HepG2 (cell line): ENCODE measurements around the gene DLG2. TPM values are rescaled to one million over a fixed set of nuclear protein-coding genes. Genes with fewer than 3 reads are reported as not detected.

Experiments used
- ATAC-seq: fragments of 200-7000 bp; cut with Tn5 transposase; 3 replicates; pipeline ENCODE4 v1.9.1; 2020; ENCODE audit warnings: mild to moderate bottlenecking, moderate library complexity
- BruUV-seq: library from RNA; stranded (reverse); fragments of 400-500 nt; replicated peaks from 2 replicates; lab custom pipeline; 2021; lab: Mats Ljungman, UMichigan
- CTCF ChIA-PET: fragments of 300-600 bp; formaldehyde crosslinking; extraction: SDS; loops from one replicate; lab custom pipeline; 2021; ENCODE audit warnings: low total read pairs, inconsistent platforms, low intra/inter-chr PET ratio; lab: Yijun Ruan, JAX
- POLR2A ChIA-PET: fragments of 350-600 bp; sonication (Branson Sonifier 250); formaldehyde crosslinking; loops from one replicate; lab custom pipeline; 2020; ENCODE audit warnings: antibody characterized with exemption, inconsistent platforms; lab: Yijun Ruan, JAX
- DNase-seq: peaks from one replicate; pipeline ENCODE4 v3.0.0-alpha.2; 2015; ENCODE audit warnings: low spot score
- FAIRE-seq: peaks from 3 replicates; lab custom pipeline; 2011; peaks lifted over from hg19 to GRCh38; lab: Jason Lieb, UNC
- H2AFZ ChIP-seq: one replicate; pipeline ENCODE4 v1.6.1; 2011; ENCODE audit warnings: low read length, inconsistent platforms
- H3K27ac ChIP-seq: fragments of 300-600 bp; 3 replicates; pipeline ENCODE4 v1.8.0; 2011; ENCODE audit warnings: mixed run types, mild to moderate bottlenecking, mixed read lengths, low read length, inconsistent platforms; ENCODE audit not compliant: insufficient read depth; ENCODE audit errors: extremely low read length
- H3K27me3 ChIP-seq, 2 experiments: fragments of 200-600 bp in 1 of 2; 2 replicates in 1 of 2; 3 replicates in 1 of 2; pipeline versions ENCODE4 v1.6.0 to v1.8.0; 2011; ENCODE audit warnings: low read length in 2 of 2, mild to moderate bottlenecking in 2 of 2, moderate library complexity in 2 of 2, inconsistent platforms in 1 of 2; ENCODE audit not compliant: insufficient read depth in 2 of 2, control insufficient read depth in 1 of 2
- H3K36me3 ChIP-seq, 2 experiments: fragments of 200-600 bp in 1 of 2; replicated peaks in 1 of 2; 2 replicates in 1 of 2; 3 replicates in 1 of 2; pipeline versions ENCODE4 v1.5.1 to v1.8.0; 2011; ENCODE audit warnings: low read length in 2 of 2, inconsistent platforms in 1 of 2; ENCODE audit not compliant: insufficient read depth in 2 of 2, control insufficient read depth in 1 of 2
- H3K4me1 ChIP-seq: 2 replicates; pipeline ENCODE4 v1.5.1; 2012; ENCODE audit warnings: low read length, inconsistent platforms; ENCODE audit not compliant: insufficient read depth
- H3K4me2 ChIP-seq: 2 replicates; pipeline ENCODE4 v1.6.0; 2011; ENCODE audit warnings: low read depth, low read length, inconsistent platforms
- H3K4me3 ChIP-seq, 3 experiments: fragments of 200-600 bp in 1 of 3; sonication (generic), shearing (Covaris generic) in 1 of 3; replicated peaks in 1 of 3; 2 replicates each; pipeline ENCODE4 v1.5.1; 2011 to 2016; ENCODE audit warnings: low read length in 3 of 3, inconsistent platforms in 2 of 3, low read depth in 2 of 3, mild to moderate bottlenecking in 2 of 3, control low read depth in 1 of 3, mixed read lengths in 1 of 3; ENCODE audit not compliant: insufficient read depth in 1 of 3
- H3K79me2 ChIP-seq: one replicate; pipeline ENCODE4 v1.6.1; 2011; ENCODE audit warnings: low read length, inconsistent platforms; ENCODE audit not compliant: insufficient read depth
- H3K9ac ChIP-seq: 2 replicates; pipeline ENCODE4 v1.6.0; 2011; ENCODE audit warnings: mild to moderate bottlenecking, low read depth, low read length, inconsistent platforms; ENCODE audit not compliant: insufficient read depth
- H3K9me3 ChIP-seq: 2 replicates; pipeline ENCODE4 v1.5.1; 2012; ENCODE audit warnings: mild to moderate bottlenecking, low read length
- H4K20me1 ChIP-seq: 2 replicates; pipeline ENCODE4 v1.6.0; 2011; ENCODE audit warnings: inconsistent platforms, mild to moderate bottlenecking, low read length, moderate library complexity; ENCODE audit not compliant: insufficient read depth
- ARNTL ChIP-seq: sonication (generic); formaldehyde crosslinking; IDR thresholded peaks from 2 replicates; pipeline ENCODE4 v1.4.0; 2020; ENCODE audit warnings: mild to moderate bottlenecking, missing genetic modification reagents
- ATF7-NPFF ChIP-seq: sonication (generic); formaldehyde crosslinking; IDR thresholded peaks from 2 replicates; pipeline ENCODE4 v1.8.1; 2023; ENCODE audit warnings: mild to moderate bottlenecking, low read depth, missing genetic modification reagents, moderate library complexity
- BCL6 ChIP-seq: IDR thresholded peaks from 2 replicates; pipeline ENCODE4 v1.6.1; 2016; ENCODE audit warnings: missing genetic modification reagents, missing compliant biosample characterization
- CBX2 ChIP-seq, 2 experiments: fragments of 200-600 bp in 1 of 2; sonication (generic); formaldehyde crosslinking in 1 of 2; IDR thresholded peaks; 2 replicates each; pipeline versions ENCODE4 v1.7.0 to v1.8.1; 2018 to 2022; ENCODE audit warnings: low read depth in 2 of 2, low read length in 1 of 2, mild to moderate bottlenecking in 1 of 2, missing genetic modification reagents in 1 of 2
- ETV6 ChIP-seq: sonication (generic); formaldehyde crosslinking; conservative IDR thresholded peaks from 2 replicates; pipeline ENCODE4 v1.4.0; 2020; ENCODE audit warnings: missing genetic modification reagents
- MIER2 ChIP-seq: IDR thresholded peaks from 2 replicates; pipeline ENCODE4 v1.6.1; 2016; ENCODE audit warnings: missing biosample characterization, missing genetic modification reagents
- MIXL1 ChIP-seq: IDR thresholded peaks from 2 replicates; pipeline ENCODE4 v1.6.1; 2016
- MTF2 ChIP-seq: sonication (generic); formaldehyde crosslinking; IDR thresholded peaks from 2 replicates; pipeline ENCODE4 v1.5.0; 2020; ENCODE audit warnings: missing genetic modification reagents, borderline replicate concordance
- NAIF1 ChIP-seq: sonication (generic); formaldehyde crosslinking; IDR thresholded peaks from 2 replicates; pipeline ENCODE4 v1.5.0; 2020; ENCODE audit warnings: mild to moderate bottlenecking, missing genetic modification reagents, borderline replicate concordance
- NFYC ChIP-seq: IDR thresholded peaks from 2 replicates; pipeline ENCODE4 v1.6.1; 2016; ENCODE audit warnings: missing genetic modification reagents, missing compliant biosample characterization
- SATB2 ChIP-seq: sonication (generic); formaldehyde crosslinking; IDR thresholded peaks from 2 replicates; pipeline ENCODE4 v1.5.0; 2020; ENCODE audit warnings: missing genetic modification reagents
- TCF7L2 ChIP-seq: IDR thresholded peaks from 2 replicates; pipeline ENCODE4 v1.6.1; 2011; ENCODE audit warnings: mild to moderate bottlenecking, low read depth, low read length, moderate library complexity
- TEAD3 ChIP-seq: optimal IDR thresholded peaks from 2 replicates; pipeline ENCODE3; 2016; ENCODE audit warnings: borderline replicate concordance
- TOE1 ChIP-seq: sonication (generic); formaldehyde crosslinking; IDR thresholded peaks from 2 replicates; pipeline ENCODE4 v1.4.0; 2020; ENCODE audit warnings: mild to moderate bottlenecking, missing genetic modification reagents
- ZNF296 ChIP-seq: sonication (generic); formaldehyde crosslinking; conservative IDR thresholded peaks from 2 replicates; pipeline ENCODE4 v1.5.0; 2020; ENCODE audit warnings: mild to moderate bottlenecking, missing genetic modification reagents
- ZNF30 ChIP-seq: sonication (generic); formaldehyde crosslinking; IDR thresholded peaks from 2 replicates; pipeline ENCODE4 v1.5.0; 2020; ENCODE audit warnings: mild to moderate bottlenecking, missing genetic modification reagents
- ZNF350 ChIP-seq: sonication (generic); formaldehyde crosslinking; IDR thresholded peaks from 2 replicates; pipeline ENCODE4 v1.4.0; 2020; ENCODE audit warnings: mild to moderate bottlenecking, low read depth, missing genetic modification reagents, borderline replicate concordance
- ZNF468 ChIP-seq: sonication (generic); formaldehyde crosslinking; IDR thresholded peaks from 2 replicates; pipeline ENCODE4 v1.8.0; 2022; ENCODE audit warnings: mild to moderate bottlenecking, moderate library complexity, missing genetic modification reagents
- ZSCAN25 ChIP-seq: sonication (generic); formaldehyde crosslinking; IDR thresholded peaks from 2 replicates; pipeline ENCODE4 v1.8.0; 2022; ENCODE audit warnings: mild to moderate bottlenecking, missing genetic modification reagents
- WGBS: methylation state at CpG from one replicate; pipeline ENCODE4 v1.1.6; 2017; ENCODE audit warnings: low lambda C conversion rate; 5-methylcytosine and 5-hydroxymethylcytosine counted together
- in situ Hi-C: cut with HindIII; loops from 2 replicates; pipeline ENCODE4 v1.10.0; 2017; ENCODE audit warnings: low pct_unique_long_range_greater_than_20kb; ENCODE audit not compliant: extremely low pct_ligation_motif_present
- intact Hi-C: fragments of 100-400 bp; cut with micrococcal nuclease; formaldehyde crosslinking; loops from one replicate; pipeline ENCODE4 v1.10.0; 2022; ENCODE audit not compliant: unreplicated experiment
- polyA plus RNA-seq, 8 experiments: library from polyadenylated mRNA; depleted of rRNA in 3 of 8; stranded (reverse) in 7 of 8; unstranded in 1 of 8; fragments of >200 nt; fragmentation: Illumina TruSeq in 4 of 8; extraction: Trizol in 4 of 8; gene quantifications; 2 replicates each; pipeline versions ENCODE4 v1.2.1 to v1.2.3, GENCODE V29; 2011 to 2016; ENCODE audit warnings: low read depth in 4 of 8, missing spikeins in 1 of 8, mixed read lengths in 1 of 8; ENCODE audit not compliant: insufficient read depth in 1 of 8
- total RNA-seq, 5 experiments: library from RNA; depleted of rRNA; stranded (reverse); fragments of >200 nt; fragmentation: Illumina TruSeq; extraction: Trizol; gene quantifications; 2 replicates each; pipeline ENCODE4 v1.2.3, GENCODE V29; 2016; ENCODE audit warnings: low read depth in 1 of 5
- TF ChIP-seq, protein P1 (sequence below): IDR thresholded peaks from 2 replicates; pipeline ENCODE4 v1.6.1; 2016; ENCODE audit warnings: missing biosample characterization, missing genetic modification reagents, low read depth
- TF ChIP-seq, protein P2 (sequence below): sonication (generic); formaldehyde crosslinking; IDR thresholded peaks from 2 replicates; pipeline ENCODE4 v1.5.0; 2020; ENCODE audit warnings: missing genetic modification reagents

Gene DLG2
- total and polyA plus RNA-seq, 2 of the 13 experiments (the other 11 are each of a cell fraction or from before 2014, with no cell fraction given), result 0.46 to 1.0 TPM

DNA sequence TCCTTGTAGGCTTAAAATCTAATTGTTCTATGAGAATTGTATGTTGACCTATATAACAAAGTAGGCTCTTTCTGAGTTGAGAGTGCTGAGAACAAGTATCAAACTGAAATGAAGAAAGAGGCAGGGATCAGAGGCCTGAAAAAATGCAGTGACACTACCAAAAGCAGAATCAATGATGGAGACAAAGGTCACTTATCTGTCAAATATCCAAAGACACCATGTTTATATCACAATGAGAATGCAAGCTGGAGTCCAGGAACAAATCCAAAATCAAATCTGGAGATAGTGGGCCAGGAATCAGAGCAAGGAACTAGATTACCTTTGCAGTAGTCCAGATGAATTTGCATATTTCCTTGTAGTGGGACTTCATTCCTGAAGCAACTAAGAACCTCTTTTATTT is 377.7 kb downstream of the DLG2 start:
- Histone ChIP-seq H2AFZ (no peak overlapping the region), H3K79me2 (no peaks in the 10 kb centered on the region), H3K36me3 (no peaks in the 10 kb centered on the region), H3K27ac (no peak overlapping the region), H3K27me3 (no peaks in the 10 kb centered on the region), H3K4me3 (no peak overlapping the region), H3K4me2 (no peak overlapping the region)
- DNase-seq (no peak), ATAC-seq (no peak)
- no TSS peak for BruUV-seq
- intact Hi-C loops, result no loop called here
- no peak for TF ChIP-seq NFYC (CRISPR knock-in tag)
- TF ChIP-seq, protein P1, sequence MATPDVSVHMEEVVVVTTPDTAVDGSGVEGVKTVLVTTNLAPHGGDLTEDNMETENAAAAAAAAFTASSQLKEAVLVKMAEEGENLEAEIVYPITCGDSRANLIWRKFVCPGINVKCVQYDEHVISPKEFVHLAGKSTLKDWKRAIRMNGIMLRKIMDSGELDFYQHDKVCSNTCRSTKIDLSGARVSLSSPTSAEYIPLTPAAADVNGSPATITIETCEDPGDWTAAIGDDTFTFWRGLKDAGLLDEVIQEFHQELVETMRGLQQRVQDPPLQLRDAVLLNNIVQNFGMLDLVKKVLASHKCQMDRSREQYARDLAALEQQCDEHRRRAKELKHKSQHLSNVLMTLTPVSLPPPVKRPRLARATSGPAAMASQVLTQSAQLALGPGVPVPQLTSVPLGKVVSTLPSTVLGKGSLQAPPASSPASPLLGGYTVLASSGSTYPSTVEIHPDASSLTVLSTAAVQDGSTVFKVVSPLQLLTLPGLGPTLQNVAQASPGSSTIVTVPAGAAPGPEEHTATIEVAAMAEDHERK, result no peak
- TF ChIP-seq, all 625 proteins: peak for 0
- no peak for FAIRE-seq
- CTCF ChIA-PET, result no interaction called here
- POLR2A ChIA-PET, result no interaction called here
- H3K4me1 ChIP-seq, result no peaks in the 10 kb centered on the region
- H3K9me3 ChIP-seq, result no peaks in the 10 kb centered on the region
- no peak overlapping the region for H3K9ac ChIP-seq
- in situ Hi-C loops, result no loop called here
- H4K20me1 ChIP-seq, result no peaks in the 10 kb centered on the region

DNA sequence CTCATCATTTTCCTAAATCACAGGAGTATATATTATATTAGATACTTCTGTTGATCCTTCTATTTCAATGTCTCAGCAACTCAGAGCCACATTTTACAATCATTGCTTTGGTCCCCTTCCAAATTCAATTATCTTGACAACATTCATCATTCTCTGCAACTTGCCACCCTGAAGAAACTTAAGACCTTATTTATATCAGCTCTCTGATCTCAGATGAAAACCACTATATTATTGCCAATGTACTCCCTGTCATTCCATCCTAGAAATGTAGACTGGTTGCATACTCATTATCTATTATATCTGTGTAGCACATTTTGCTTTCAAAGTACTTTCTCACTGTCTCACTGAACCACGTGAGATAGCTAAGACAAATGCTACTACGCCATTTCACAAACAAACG is 379.3 kb downstream of the DLG2 start:
- no peak overlapping the region for H3K9ac ChIP-seq
- TF ChIP-seq SATB2 (CRISPR knock-in tag), result no peak
- TF ChIP-seq ZSCAN25 (CRISPR knock-in tag), result no peak
- no peak for TF ChIP-seq TOE1 (CRISPR knock-in tag)
- TF ChIP-seq MIER2, result no peak
- no peak for TF ChIP-seq ZNF30
- TF ChIP-seq ZNF296 (CRISPR knock-in tag), result no peak
- TF ChIP-seq, protein P2, sequence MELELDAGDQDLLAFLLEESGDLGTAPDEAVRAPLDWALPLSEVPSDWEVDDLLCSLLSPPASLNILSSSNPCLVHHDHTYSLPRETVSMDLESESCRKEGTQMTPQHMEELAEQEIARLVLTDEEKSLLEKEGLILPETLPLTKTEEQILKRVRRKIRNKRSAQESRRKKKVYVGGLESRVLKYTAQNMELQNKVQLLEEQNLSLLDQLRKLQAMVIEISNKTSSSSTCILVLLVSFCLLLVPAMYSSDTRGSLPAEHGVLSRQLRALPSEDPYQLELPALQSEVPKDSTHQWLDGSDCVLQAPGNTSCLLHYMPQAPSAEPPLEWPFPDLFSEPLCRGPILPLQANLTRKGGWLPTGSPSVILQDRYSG (CRISPR knock-in tag), result no peak
- TF ChIP-seq ZNF468 (CRISPR knock-in tag), result no peak
- no peak for TF ChIP-seq ARNTL (CRISPR knock-in tag)
- TF ChIP-seq MTF2 (CRISPR knock-in tag), result no peak
- no peak for TF ChIP-seq BCL6 (CRISPR knock-in tag)
- no peak for TF ChIP-seq ETV6 (CRISPR knock-in tag)
- no peak for TF ChIP-seq NAIF1 (CRISPR knock-in tag)
- no peak for TF ChIP-seq TCF7L2
- no peak for TF ChIP-seq TEAD3 (CRISPR knock-in tag)
- TF ChIP-seq MIXL1 (CRISPR knock-in tag), result no peak
- TF ChIP-seq ZNF350 (CRISPR knock-in tag), result no peak
- TF ChIP-seq CBX2 (IDR thresholded peaks at IDR 0.05; ENCODE audit: low read depth, low read length), result no peak
- no peak for TF ChIP-seq CBX2 (CRISPR knock-in tag; IDR thresholded peaks at IDR 0.05; ENCODE audit: low read depth)
- TF ChIP-seq ATF7-NPFF, result no peak
- TF ChIP-seq, all 625 proteins: peak for 0
- intact Hi-C loops, result no loop called here
- POLR2A ChIA-PET, result no interaction called here
- ATAC-seq, result no peak
- Histone ChIP-seq H3K9me3 (no peaks in the 10 kb centered on the region), H3K79me2 (no peaks in the 10 kb centered on the region), H2AFZ (no peak overlapping the region), H3K27me3 (no peaks in the 10 kb centered on the region), H3K27ac (no peak overlapping the region), H3K4me2 (no peak overlapping the region), H3K36me3 (no peaks in the 10 kb centered on the region), H3K4me3 (no peak overlapping the region), H4K20me1 (no peaks in the 10 kb centered on the region), H3K4me1 (no peaks in the 10 kb centered on the region)
- no peak for DNase-seq
- no peak for FAIRE-seq
- 14% methylated on average over 3 of the region's 3 CpGs for WGBS
- no TSS peak for BruUV-seq
- in situ Hi-C loops, result no loop called here
- CTCF ChIA-PET, result no interaction called here
